HG03565 (cell line): ENCODE data around the gene CSF3R.

Source experiments
- ATAC-seq: cut with Tn5 transposase; IDR thresholded peaks from one replicate; pipeline ENCODE4 v1.9.1; 2021; ENCODE audit warnings: mild to moderate bottlenecking, moderate library complexity; ENCODE audit not compliant: unreplicated experiment

The CSF3R gene

GRCh38 chr1:36463463-36463802 is 19.3 kb downstream of the CSF3R start:
- no peak for ATAC-seq

GRCh38 chr1:36458910-36459309 is 23.8 kb downstream of the CSF3R start:
- no peak for ATAC-seq

GRCh38 chr1:36457691-36458090 is 25.0 kb downstream of the CSF3R start:
- no peak for ATAC-seq

DNA sequence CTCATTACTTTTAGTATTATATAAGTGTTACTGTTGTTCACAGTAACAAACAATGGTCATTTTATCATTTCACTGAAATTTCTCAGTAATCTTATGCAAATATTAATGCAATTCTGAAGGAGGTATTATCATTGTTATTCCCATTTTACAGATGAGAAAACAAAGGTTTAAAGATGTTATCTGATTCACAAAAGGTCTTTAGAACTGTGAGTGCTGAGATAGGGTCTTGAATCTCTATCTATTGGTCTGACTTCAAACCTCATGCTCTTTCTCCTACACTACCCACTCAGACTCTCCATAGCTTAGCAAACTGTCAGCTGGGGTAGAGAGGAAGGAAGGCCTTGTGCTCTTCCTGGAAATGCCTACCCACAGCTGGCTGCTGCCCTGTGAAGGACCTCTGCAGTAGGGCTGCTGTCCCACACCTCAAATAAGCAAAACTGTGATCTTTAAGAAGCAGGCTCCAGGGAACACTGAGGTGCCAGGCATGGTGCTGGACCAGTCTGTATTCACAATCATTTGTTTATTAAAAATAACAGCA is 26.3 kb downstream of the CSF3R start:
- no peak for ATAC-seq

- no peak for ATAC-seq
Observed at GRCh38 chr1:36455386-36455785, 27.3 kb downstream of the CSF3R start.

DNA sequence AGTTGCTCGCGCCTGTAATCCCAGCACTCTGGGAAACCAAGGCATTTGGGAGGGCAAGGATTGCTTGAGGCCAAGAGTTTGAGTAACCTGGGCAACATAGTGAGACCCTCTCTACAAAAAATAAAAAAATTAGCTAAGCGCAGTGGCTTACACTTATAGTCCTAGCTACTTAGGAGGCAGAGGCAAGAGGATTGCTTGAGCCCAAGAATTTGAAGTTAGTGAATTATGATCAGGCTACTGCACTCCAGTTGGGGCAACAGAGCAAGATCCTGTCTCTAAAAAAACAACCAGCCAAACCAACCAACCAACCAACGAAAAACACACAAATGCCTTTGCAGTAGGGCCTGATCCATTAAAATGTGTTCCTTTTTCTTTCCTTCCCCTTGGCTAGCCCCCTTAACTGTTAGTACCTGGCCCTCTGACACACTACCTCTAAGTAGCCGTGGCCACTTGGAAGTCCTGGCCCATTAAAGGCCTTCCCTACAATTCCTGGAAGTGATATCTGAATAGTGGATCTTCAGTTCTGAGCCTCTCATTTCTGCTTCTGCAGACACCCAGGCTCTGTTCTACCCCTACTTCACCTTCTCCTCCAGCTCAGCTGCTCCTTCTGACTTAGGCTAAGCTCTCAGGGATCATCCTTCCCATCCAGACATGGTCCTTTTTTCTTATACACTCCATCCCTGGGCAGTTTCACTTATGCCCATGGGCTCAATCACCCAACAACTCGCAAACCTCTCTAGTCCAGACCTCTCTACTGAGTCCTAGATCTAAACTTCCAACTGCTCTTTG is 28.9 kb downstream of the CSF3R start:
- no peak for ATAC-seq

DNA sequence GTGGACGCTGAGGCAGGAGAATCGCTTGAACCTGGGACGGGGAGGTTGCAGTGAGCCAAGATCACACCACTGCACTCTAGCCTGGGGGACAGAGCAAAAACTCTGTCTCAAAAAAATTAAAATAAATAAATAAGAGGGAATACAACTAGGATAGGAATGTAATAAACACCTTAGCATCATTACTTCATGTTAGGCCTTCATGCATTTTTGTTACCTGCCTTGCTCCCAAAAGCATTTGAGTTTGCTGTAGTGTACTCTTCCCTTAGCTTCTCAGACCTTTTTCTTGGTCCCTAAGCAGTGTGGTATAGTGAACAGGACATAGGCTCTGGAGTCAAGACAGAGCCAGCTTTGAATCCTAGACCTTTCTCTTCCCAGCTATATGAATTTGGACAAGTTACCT is 29.7 kb downstream of the CSF3R start:
- ATAC-seq: no peak

DNA sequence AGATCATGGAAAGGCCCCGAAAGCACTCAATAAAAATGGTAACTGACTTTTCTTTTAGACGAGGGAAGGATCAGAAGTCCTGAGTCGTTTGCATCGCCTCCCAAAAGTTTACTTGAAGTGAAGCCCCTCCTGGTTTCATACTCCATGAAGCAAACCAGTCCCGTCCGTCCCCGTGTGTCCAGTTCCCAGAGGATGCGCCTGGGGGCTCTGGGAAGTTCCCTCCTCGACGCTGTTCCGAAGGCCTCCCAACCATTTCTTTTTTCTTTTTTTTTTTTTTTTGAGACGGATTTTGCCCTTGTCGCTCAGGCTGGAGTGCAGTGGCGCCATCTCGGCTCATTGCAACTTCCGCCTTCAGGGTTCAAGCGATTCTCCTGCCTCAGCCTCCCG is 31.8 kb downstream of the CSF3R start:
- no peak for ATAC-seq

DNA sequence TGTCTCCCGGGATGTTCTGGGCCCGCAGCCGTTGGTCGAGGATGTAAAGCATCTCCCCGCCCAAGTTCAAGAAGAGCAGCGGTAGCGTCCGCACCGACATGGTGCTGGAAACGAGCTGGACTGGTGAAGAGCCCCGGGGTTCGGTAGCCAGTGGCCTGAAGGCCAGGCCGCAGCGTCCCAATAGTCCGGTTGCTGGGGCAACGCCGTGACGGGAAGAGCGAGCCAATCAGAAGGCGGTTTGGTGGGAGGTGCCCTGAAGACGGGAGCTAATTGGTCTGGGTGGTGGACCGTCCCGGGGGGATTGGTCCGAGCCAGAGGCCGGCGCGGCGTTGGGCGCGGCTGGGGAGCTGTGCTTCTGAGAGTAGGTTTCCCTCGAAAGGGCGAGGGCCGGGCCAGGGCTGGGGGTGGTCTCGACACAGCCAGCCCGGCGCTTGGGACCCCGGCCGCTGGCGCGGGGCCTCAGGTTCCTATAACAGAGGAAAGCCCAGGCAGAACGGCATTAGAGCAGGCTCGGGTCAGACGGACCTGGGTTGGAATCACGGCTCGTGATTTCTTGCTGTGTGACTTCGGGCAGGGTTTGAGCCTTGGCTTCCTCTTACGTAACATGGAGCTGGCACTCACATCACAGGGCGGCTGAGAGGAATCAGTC is 32.3 kb downstream of the CSF3R start, which contains the start of gene OSCP1:
OSCP1 (minus strand) TSS at position 182 of the 649 bp plus-strand sequence; CDS start at position 100, 82 bp downstream.
- peak; percentile 93 for ATAC-seq

- no peak for ATAC-seq
Observed at GRCh38 chr1:36448530-36449056, 34.1 kb downstream of the CSF3R start.

DNA sequence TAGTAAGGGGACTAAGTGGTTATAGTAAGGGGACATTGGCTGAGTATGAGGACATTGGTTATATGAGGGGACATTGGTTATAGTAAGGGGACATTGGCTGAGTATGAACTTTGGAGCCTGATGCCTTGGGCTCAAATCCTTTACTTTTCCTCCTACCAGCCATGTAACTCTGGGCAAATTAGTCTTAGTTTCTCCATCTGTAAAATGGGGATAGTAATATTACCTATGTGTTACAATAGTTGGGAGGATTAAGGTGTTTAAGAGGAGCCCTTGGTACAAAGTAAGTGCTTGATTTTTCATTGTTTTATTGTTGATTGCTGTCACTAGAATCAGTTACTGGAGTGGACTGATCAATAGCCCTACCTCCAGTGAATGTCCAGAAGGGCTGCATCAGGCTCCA is 35.3 kb downstream of the CSF3R start:
- ATAC-seq: no peak

DNA sequence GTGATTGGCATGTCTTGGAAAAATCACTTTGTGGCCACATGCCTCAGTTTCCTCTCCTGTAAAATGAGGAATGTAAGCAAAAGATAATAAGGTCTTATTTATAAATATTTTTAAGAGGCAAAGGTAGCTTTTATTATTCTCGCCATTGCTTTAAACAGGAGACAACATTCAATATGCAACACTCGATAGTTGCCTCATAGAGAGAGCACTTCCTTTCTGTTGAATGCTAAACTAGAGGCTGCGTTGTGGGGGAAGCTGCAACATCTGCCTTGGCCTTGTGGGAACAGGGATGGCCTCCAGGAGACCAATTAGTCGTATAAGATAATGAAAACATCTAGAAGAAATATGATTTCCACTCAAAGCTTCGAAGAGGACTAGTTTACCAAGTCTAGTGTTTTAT is 36.0 kb downstream of the CSF3R start:
- no peak for ATAC-seq

GRCh38 chr1:36446271-36446670 is 36.4 kb downstream of the CSF3R start:
- no peak for ATAC-seq

DNA sequence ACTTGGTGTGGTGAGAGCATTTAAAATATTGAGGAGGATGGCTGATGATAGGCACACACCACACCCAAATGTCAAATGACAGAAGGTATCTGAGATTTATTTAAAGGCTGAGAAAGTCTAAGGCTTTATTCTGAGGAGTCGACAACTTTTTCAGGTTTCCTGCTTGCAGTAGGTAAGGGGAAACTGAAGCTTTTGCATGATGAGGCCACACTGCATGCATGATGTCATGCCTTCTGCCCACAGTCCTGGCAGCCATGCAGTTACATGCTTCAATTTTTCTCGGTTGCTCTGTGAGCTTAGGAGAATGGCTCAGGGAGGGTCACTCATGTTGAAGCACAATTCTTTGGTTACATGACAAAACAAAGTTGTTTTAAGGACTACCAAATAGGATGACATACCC is 39.4 kb downstream of the CSF3R start:
- no peak for ATAC-seq

- no peak for ATAC-seq
Observed at GRCh38 chr1:36442337-36442736, 40.4 kb downstream of the CSF3R start.

GRCh38 chr1:36440646-36441045 is 42.1 kb downstream of the CSF3R start:
- ATAC-seq: no peak

DNA sequence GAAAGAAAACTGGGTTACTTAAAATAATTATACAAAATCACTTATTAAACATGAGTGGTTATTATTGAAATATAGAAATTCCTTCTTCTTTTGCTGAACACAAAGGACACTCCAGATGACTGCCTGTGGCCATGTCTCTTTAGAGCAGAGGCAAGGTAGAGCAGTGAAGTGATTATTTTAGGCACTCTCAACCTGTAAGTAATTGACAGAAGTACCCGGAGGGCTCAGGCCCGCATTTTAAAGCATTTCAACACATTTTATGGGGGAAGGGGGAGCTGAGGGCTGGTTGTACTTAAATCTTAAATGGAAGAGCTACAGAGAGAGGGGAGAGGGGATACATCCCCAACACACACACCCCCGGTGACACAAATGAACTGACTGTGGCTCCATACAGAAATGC is 42.7 kb downstream of the CSF3R start:
- no peak for ATAC-seq

DNA sequence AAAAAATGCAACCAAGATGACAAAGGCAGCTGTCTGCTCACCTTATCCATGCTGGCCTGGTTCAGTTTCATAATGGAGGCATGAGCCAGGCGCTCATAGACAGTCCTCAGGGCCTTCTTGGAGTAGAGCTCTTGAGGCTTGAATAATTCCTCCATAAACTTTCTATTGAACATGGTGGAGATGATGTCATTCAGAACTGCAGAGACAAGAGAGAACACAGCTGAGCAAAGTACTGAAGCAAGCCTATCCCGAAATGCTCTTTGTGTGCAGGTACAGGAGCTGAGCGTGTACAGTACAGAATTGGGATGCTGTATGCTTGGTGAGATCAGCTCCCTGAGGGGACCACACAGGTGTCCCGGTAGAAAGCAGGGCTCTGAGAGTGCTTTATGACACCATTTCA is 44.0 kb downstream of the CSF3R start:
- ATAC-seq: no peak

DNA sequence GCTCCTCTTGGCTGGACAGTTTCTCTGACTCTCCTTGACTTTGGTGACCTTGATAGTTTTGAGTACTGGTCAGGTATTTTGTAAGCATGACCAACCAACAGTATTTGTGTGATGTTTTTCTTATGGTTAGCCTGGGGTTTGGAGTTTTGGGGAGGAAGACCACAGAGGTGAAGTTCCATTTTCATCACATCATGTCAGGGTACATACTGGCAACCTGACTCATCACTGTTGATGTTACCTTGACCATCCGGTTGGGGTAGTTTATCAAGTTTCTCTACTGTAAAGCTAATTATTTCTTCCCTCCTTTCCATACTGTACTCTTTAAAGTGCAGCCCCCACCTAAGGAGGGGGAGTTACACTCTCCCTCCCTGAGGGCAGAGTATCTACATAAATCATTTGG is 45.9 kb downstream of the CSF3R start:
- ATAC-seq: no peak

DNA sequence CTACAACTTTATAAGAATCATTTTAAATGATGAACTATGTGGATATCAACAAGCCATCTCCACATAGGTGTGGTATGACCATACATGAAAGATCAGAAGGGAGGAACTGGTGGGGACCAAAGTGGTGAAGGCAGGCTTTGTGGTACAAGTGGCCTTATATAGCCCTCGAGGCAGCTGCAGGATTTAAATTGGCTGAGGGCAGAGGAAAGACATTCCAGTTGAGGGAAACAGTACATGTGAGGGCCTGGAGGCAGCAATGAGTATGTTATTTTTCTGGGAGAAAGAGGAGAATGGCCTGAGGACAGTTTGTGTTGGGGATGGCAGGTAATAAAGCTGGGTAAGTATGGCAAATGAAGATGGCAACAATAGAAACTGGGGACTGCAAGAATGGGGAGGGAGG is 49.6 kb downstream of the CSF3R start:
- no peak for ATAC-seq

GRCh38 chr1:36432616-36433015 is 50.1 kb downstream of the CSF3R start:
- no peak for ATAC-seq

DNA sequence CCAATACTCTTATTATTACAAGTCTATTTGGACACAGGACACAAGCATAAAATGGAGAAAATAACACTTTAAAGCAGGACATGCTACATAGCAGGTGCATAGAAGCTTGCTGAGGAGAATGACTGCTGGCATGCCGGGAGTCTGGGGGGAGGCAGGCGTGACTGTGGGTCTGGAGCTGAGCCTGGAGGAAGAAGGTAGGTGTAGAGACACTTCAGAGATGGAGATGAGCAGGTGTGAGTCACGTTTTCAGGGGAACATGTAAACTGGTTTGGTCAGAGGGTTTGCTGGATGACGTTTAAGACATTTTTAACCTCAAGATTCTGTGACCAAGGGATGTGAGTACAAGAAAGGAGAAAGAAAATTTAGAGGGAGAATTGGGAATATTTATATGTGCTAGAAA is 56.9 kb downstream of the CSF3R start:
- ATAC-seq: no peak
